ENCODE results near the gene ASPSCR1.

Gene ASPSCR1

DNA sequence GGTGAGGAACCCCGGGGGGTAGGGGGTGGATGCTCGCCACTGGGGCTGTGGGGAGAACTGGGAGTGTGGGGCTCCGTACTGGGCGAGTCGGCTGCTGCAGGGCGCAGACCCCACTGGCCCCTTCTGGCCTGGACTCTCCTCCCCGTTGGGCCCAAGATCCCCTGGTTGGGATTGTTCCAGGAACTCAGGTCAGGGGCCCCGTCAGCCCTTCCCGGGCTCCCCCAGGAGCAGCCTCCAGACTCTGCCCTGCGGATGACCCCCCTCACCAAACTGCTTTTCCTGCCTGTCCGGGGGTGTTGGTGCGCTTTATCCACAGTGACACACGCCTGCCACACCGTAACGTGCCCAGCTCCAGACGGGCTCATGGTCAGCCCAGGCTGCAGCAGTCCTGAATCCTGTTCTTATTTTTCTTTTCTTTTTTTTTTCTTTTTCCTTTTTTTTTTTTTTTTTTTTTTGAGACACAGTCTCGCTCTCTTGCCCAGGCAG lies 24.2 kb downstream of the ASPSCR1 start:
- no peak for DNase-seq

DNA sequence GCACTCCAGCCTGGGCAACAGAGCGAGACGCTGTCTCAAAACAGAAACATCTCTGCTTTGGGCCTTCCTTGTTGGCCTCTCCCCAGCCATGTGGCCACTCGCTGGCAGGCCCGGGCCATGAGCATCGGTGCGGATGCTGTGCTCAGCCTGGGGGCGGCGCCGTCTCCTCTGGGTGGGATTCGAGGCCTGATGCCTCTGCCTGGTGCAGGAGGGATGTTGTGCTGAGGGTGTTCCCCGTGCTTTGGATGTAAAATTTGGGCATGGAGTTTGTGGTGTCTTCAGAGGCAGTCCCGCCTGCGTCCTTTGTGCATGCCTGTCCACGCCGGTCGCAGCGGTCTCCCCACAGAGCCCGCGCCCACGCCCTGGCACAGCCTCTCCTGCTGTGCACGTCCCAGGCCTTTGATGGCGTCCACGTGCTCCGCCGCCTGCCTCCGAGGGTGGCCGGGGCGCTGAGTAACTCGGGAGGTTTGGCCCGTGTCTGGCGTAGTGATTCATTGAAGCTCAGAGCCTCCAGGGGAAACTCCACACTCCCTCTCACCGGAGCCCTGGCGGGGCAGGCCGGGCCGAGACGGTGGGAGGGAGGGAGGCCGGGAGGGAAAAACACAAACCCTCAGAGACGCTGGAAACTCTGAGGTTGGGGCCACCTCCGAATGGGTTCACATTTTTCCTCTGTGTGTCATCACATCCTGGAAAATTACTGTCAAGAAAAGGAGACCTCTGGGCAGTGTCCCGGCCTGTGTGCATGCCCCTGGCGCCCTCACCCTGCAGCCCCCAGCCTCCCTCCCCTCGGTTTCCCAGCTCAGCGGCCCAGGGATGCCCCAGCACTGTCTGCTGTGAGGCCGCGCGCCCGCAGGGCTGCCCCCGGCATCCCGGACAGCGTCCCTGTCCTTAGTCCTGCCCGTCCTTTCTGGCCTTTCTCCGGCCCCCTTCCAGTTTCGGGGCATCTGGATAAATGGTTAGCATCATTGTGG lies 26.3 kb downstream of the ASPSCR1 start:
- no peak for DNase-seq

DNA sequence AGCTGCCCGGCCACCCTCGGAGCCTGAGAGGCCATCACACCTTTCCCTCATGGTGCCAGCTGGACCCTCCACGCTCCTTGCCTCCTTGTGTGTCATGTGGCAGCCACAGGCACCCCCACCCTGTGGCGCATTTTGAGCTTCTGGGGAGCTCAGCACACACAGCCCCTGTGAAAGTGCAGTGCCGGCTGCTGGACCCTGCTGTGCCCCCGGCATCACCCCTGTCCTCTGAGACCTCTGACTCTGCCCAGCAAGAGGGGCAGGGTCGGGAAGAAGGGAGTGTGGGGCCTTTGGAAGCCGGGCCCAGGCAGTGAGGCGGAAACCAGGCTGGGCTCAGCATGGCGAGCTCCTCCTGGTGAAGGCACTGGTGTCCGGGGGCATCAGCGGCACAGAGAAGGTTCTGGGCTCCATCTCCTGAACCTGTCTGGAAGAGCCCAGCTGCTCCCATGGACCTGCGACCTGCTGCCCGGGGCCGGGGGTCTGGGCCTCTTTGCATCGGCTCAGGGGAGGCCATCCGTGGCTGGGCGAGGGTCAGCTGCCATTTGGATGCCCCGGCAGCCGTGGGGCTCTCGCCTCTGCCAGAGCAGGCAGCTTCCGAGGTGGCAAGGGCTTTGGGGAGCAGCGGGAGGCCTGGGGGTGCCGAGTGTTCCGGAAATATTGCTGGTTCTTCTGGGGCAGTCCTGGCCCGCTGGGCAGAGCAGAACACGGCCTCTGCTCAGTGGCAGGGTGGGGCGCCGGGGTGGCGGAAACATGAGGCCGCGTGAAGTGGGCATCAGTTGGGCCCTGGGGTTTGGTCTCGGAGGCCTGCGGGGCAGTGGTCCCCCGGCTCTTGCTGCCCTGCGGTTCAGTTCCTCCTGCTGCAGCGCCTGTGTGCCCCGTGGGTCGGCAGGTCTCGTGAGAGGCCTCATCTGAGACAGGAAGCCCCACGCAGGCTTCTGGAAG lies 27.4 kb downstream of the ASPSCR1 start:
- no peak for DNase-seq

DNA sequence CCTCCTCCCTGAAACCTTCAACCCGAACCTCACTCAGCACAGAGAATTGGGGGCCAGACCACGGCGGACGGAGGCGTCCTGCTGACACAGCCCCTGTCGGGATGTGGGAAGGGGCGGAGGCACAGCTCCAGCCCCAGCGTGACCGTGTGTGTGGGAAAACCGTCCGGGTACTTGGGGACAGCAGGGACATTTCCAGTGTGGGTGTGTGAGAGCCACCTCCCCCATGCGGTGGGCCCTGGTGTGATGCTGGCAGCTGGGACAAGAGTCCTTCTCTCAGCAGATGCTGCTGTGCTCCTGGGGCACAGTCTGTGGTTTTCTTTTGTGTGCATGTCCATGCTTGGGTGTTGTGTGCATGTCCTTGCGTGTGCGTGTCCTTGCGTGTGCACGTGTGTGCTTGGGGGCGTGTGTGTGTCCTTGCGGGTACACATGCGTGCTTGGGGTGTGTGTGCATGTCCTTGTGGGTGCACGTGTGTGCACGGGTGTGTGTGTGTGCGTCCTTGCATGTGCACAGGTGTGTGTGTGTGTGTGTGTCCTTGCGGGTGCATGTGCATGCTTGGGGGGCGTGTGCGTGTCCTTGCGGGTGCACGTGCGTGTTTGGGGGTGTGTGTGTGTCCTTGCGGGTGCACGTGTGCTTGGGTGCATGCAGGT lies 28.4 kb downstream of the ASPSCR1 start:
- no peak for DNase-seq

DNA sequence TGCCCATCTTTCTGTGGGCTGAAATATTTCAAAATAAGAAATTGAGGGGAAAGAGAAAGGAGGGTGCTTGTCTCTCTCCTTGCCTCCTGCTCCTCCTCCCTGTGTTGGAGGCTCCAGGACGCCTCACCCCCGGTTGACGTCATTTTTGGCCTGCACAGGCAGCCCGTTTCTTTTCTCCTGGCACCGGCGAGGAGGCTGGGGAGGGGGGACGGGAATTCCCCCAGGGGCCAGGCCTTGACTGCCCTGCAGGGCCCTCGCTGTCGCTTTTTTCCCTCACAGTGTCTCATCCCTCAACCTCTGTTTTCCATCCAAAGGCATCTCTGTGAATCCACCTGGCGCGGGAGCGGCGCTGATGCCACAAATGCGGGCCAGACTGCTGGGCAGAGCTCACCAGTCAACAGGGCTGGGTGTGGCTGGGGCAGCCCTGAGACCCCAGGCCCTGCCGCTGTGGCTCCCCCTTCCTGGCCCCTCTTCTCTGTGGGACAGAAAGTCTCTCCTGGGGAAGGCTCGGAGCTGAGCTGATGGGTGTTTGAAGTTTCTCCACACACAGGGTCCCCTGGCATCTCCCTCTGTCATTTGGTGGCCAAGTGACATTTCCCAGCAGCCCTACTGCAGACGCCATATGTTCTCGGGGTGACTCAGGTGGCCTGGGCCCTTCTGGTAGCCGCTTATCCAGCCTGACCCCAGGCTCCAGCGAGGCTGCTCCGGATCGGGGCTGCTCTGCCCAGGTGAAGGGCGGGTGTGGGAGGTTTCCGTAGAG lies 29.2 kb downstream of the ASPSCR1 start:
- DNase-seq, result no peak

DNA sequence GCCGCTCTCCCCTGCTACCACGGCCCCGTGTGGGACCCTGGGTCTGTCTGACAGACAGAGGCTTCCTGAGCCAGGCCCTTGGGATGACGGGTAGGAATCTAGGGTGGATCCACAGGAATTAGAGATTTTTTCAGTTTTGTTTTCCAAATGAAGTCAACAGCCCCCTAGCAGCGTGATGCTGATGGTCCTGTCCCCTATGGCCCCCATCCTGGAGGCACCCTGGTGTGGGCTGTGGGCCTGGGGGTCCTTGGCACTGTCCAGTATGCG lies 29.7 kb downstream of the ASPSCR1 start:
- no peak for DNase-seq

DNA sequence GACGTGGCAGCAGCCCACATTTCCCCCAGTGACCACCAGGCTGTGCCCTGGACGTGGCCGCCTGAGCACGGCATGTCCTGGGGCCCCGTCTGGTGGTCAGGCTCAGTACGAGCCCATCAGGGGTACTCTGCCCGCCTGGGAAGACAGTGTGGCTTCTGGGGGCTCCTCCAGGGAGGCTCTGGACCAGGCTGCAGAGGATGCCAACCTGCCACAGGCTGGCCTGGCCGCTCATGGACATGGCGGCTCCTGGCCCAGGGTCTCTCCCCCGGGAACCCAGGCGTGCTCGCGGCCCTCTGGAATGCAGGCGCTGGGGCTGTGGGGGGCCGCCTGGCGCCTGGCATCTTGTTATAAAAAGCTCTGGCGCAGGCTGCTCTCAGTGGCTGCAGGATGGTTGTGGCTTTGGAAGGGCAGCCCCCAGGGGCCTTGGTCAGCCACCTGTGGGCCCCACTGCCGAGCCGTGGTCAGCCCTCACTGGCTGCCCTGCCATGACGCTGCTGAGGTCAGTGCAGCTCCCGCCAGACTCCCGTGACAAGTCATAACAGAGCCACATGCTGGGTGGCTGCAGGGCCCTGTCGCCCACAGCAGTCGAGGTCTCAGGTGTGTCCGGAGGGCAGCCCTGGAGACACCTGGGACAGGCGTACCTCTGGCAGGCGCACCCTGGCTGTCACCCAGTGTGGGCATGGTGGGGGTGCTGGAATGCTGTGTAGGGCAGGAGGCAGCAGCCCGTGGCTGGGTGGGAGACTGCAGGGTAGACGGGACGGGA lies 30.2 kb downstream of the ASPSCR1 start:
- no peak for DNase-seq

DNA sequence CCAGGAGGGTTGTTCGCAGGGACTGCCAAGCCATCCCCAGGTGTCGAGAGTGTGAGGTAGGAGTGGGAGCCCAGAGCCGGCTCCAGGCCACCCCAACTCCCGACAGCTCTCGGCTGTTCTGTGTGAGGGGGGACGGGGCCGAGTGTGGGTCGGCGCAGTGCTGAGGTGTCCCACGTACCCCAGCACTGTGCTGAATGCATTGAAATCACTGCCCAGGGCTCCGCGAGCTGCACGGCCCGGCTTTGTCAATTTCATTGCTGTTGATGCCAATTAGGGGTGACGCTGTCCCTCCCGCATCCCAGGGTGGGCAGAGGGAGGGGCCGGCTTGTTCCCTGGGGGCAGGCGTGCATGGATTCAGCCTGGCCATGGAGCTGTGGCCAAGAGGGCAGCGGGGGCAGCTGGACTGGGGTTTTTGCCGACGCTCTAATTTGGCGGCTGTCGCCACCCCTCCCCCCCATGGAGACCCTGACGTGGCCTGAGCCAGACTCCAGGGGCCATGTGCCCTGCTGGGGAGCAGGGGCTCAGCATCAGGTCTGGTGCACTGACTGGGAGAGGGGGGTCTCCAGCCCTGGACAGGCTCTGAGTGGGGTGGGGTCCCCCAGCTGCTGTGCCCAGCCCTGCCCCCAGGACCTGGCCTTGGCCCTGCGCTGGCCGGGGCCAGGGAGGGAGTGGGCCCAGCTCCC lies 31.0 kb downstream of the ASPSCR1 start:
- no peak for DNase-seq

DNA sequence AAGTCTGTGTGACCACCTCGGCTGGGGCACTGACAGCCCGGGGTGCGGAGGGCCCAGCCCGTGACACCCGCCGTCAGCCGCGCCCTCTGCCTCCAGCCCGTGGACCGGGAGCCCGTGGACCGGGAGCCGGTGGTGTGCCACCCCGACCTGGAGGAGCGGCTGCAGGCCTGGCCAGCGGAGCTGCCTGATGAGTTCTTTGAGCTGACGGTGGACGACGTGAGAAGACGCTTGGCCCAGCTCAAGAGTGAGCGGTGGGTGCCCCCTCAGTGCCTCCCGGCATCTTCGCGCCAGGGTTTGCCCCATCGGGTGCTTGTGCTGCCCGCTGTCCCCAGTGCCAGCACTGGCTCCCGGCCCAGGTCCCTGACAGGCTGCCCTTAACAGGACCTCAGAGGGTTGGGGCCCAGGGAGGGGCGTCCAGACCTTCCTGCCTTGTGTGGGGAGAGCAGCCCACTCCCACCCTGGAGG lies 31.5 kb downstream of the ASPSCR1 start:
- no peak for DNase-seq

DNA sequence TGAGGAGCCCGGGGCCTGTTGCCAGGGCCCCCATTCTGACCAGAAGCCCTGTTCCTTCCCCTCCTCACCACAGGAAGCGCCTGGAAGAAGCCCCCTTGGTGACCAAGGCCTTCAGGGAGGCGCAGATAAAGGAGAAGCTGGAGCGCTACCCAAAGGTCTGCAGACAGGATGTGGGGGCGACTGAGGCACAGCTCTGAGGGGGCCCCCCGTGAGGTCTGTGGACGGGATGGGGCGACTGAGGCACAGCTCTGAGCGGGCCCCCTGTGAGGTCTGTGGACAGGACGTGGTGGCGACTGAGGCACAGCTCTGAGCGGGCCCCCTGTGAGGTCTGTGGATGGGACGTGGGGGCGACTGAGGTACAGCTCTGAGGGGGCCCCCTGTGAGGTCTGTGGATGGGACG lies 32.0 kb downstream of the ASPSCR1 start:
- no peak for DNase-seq

DNA sequence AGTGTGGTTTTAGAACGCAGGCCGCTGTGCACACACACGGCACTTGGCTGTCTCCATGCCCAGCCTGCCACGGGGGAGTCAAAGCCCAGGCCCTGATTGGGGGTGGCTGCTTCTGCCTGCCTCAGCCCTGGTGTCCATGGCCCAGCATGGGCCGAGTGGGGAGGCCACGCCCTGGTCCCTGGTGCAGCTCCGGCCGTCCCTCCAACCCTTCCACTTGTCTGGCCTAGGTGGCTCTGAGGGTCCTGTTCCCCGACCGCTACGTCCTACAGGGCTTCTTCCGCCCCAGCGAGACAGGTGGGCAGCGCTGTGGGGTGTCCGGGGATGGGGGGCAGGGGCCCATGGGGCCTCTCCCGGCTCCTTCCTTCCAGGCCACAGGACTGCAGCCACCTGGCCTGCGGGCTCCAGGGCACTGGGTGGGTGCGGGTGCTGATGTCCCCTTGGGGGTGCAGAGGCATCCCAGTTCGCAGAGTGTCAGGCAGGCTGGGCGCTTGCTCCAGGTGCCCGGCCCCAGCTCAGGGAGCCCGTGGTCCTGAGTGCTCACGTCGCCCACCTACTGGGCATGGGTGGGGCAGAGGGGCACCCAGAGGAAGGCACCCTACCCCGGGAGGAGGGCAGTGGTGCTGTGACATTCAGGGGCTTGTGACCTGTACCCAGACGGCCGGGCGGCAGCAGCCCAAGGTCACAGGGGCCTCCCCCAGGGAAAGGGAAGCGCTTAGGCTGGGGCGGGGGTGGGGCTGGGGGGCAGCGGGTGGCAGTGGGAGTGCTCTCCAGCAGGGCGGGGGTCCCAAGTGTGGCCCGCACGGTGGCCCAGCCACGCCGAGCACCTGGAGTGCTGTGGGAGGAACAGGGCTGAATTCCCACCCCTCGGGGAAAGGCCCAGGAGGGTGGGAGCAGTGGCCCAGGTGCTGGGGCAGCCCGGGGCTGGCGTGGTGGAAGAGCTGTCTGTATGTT lies 33.4 kb downstream of the ASPSCR1 start:
- no peak for DNase-seq

DNA sequence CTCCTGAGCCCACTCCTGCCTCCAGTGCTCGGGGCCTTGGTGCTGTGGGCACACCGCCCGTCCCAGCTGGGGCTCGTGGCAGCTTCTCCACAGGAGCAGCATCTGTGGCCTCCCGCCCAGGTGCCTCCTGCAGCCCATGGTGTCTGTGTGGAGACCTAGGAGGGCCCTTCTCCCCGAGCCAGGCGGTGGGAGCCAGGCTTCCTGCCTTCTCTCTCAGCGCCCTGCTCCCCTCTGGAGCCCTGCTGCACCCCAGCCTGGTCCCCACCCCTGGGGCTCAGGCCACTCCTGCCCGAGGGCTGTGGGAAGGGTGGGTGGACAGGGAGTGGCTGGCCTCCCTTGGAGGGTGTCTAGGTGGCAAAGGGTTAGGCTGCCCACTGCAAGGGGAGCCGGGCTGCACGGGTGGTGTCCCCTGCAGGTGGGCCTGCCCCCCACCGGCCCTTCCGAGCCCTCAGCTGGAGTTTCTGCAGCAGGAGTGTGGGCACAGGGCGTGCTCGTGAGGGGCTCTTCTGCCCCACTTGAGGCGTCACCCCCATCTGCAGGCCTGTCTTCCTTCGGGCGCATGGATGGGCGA lies 34.3 kb downstream of the ASPSCR1 start:
- no peak for DNase-seq

DNA sequence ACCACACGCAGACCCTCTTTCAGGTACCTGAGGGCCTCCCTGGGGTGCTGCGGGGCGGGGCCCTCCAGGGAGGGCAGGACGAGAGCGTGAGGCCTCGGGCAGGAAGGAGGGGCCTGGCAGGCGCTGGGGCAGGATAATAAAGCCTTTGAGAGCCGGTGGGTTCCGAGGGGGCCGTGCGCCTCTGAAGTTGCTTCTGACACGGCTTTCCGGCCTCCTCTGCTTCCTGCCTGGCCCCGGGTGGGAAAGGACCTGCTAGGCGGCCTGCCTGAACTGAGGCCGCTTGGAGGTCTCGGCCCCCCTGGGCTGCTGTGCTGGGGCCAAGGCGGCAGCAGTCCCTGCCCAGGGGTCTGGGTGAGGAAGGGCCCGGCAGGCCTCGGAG lies 34.8 kb downstream of the ASPSCR1 start:
- DNase-seq, result no peak

DNA sequence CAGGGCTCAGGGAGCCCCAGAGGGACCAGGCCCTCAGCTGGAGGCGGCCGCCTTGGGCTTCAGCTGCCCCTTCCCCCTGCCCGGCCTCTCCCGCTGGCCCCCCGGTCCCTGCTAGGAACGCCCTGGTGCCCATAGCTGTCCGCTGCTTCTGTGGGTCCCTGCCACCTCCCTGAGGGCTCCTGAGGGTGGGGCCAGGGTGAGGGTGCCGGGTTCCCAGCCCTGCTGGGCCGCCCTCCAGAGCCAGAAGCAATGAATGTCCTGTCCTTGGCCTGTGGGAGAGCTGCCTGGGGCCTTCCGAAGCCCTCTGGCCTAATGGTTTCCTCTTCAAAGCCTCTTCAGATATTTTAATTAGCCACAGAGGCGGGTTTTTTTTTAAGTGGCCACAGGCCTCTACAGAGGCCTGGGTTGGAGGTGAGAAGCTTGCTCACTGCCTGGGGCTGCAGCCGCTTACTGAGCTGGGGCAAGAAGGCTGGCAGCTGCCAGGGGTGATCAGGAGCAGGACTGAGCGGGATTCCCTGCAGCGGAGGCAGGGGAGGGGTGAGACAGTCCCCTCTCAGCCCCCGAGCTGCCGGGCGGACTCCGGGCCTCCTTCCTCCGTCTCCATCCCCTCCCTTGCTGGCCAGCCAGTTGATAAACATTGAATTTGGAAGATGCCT lies 35.3 kb downstream of the ASPSCR1 start:
- no peak for DNase-seq

DNA sequence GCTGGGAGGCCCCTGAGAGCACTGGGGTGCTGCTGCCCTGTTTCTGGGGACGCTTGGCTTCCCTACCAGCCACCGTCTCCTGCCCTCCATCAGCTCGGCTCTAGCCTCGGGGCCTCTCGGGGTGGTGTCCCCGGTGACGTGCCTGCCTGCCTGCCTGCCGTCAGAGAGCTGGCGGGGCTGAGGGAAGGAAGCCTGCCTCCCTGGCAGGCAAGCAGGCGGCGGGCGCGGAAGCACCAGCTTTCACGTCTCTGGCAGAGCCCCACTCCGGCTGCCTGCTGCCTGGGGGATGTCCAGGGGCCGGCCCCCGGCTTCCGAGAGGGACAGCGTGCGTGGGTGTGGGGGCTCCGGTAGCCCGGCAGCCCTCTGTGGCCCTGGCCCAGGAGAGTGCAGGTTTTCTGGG lies 35.9 kb downstream of the ASPSCR1 start:
- no peak for DNase-seq

DNA sequence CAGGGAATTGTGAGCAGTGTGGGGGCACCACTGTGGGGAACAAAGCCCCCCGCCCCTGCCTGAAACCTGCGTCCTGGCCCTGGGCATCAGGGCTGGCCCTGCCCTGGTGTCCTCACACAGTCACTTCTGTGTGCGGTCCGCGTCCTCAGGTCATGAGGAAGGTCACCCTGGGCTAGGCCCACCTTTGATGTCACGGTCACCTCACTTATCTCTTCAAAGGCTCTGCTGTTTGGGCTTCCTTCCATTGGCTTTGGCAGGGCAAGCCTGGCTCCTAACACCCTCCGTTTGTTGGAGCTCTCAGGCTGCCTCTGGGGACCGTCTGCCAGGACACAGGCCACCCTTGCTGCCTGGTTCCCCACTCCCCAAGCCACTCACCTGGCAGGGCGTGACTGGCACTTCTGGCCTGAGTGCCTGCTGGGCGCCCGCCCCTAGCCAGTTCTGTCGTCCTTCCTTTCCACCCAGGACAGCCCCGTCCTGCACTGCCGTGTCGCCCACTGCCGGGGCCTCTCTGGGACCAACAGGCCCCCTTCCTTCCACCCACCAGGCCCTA lies 36.4 kb downstream of the ASPSCR1 start:
- no peak for DNase-seq

DNA sequence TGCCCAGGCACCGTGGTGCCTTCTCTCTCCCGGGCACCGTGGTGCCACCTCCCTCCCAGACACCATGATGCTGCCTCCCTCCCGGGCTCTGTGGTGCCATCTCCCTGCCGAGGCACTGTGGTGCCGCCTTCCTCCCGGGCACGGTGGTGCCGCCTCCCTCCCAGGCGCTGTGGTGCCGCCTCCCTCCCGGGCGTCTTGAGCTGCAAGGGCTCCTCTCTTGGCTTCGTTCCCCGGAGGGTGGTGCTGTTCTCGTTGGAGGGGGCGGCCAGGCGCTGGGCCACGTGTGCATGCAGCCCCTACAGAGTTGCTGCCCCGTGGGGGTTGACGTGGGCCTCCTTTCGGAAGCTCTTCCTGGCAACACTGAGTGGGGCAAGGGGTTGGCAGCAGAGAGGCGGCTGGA lies 37.0 kb downstream of the ASPSCR1 start:
- DNase-seq, result no peak

DNA sequence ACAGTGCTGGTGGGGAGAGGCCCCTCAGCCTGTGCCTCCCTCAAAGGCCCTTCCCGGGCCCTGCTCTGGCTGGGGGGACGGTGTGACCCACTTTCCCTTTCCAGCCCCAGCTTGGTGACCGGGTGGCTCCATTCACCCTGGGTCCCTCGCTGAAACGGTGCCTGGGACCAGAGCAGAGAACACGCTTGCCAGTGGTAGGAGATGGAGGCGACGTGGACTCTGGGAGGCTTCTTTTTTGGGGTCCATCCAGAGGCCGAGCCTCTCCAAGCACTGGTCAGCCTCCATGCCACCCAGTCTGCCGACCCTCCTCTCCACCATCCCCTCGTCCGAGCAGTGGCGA lies 37.5 kb downstream of the ASPSCR1 start:
- no peak for DNase-seq

All from SIG-M5 (cell line).